SKM-1 (cell line): ENCODE results near the gene MEIS1.
"Not testable (repeated sequence)": the region's sequence is repeated elsewhere in the genome, so short reads cannot be mapped to it uniquely, and the experiment has no call there.

ENCODE experiments used
- DNase-seq: peaks from one replicate; lab custom pipeline; 2025; ENCODE audit not compliant: unreplicated experiment; lab: John Stamatoyannopoulos, UW

MEIS1 gene

GRCh38 chr2:66466433-66466832 is 31.5 kb downstream of the MEIS1 start:
- no peak for DNase-seq

DNA sequence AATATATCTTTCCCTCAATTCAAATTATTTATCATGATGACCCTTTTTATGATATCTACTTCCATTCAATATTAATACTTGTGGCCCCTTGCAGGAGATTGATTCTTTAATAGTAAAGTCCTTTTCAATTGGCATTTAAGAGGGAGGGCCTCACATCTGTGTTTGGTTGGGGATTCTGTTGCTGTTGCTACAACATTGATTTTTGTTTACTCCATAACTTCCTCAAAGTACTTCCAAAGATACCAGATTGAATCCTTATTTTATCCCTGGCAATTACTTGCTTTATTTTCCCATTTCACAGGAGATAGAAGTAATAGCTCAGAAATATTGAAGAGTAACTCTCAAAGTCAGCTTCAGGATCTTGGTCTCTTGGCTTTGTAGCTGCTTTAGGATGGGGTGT is 32.8 kb downstream of the MEIS1 start:
- DNase-seq, result no peak

GRCh38 chr2:66469214-66469902 is 34.4 kb downstream of the MEIS1 start:
- DNase-seq, result no peak

- DNase-seq, result no peak
Observed at GRCh38 chr2:66470199-66470598, 35.3 kb downstream of the MEIS1 start.

DNA sequence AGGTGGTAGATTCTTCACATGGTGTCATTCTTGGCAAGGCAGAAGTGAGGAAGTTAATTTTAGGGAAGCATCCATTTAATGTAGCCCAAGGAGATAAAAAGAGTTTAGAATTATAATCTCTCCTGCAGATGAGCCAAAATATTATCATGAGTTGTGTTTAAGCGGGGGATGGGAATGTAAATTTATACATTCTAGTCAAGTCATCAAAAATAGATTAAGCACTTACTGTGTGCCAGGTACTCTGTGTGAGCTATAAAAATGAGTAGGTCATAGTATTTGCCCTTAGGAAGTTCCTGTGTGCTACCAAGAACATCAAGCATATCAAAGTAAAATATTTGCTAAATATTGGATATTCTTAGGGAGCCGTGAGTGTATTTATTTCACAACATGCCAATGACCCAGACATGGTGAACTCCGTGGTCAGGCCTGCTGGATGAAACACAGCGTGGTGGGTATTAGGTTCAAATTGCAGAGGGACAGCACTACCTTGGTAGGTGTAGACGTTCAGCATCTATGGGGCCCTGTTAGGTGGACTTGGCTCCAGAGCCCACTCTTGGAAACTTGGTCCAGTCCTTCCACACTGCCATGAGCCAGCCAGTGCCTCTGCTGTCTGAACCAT is 37.4 kb downstream of the MEIS1 start:
- no peak for DNase-seq

GRCh38 chr2:66477135-66477842 is 42.4 kb downstream of the MEIS1 start:
- DNase-seq, result no peak

GRCh38 chr2:66478299-66478698 is 43.4 kb downstream of the MEIS1 start:
- DNase-seq, result no peak

DNA sequence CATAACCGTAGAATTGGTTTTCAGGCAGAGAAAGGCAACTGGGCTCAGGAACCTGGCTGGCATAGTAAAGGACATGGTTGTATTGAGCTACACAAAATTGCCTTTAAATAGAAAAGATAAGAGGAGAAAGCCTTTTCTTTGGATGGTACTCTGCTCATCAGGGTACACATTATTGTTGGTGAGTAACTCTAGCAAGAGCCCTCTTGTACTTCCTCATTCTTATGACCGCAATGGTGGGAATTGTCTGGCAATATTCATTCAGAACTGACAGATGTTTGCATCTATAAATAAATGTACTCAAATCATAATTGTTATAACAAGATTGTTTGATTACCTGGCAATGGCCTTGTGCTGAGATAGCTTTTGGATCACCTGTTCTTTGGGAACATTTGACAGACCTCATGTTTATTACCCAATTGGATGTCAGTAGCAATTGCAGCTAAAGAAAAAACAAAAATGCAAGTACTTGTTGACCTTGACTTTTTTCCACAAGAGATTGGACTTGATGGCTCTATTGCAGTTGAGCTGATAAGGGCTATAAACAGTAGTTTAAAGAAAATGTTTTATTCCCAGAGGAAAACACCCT is 43.9 kb downstream of the MEIS1 start:
- DNase-seq, result no peak

- no peak for DNase-seq
Observed at GRCh38 chr2:66481100-66481549, 46.2 kb downstream of the MEIS1 start.

- DNase-seq, result not testable (repeated sequence)
Observed at GRCh38 chr2:66485252-66485651, 50.3 kb downstream of the MEIS1 start.

- no peak for DNase-seq
Observed at GRCh38 chr2:66488946-66489345, 54.0 kb downstream of the MEIS1 start.

GRCh38 chr2:66489436-66489835 is 54.5 kb downstream of the MEIS1 start:
- no peak for DNase-seq

DNA sequence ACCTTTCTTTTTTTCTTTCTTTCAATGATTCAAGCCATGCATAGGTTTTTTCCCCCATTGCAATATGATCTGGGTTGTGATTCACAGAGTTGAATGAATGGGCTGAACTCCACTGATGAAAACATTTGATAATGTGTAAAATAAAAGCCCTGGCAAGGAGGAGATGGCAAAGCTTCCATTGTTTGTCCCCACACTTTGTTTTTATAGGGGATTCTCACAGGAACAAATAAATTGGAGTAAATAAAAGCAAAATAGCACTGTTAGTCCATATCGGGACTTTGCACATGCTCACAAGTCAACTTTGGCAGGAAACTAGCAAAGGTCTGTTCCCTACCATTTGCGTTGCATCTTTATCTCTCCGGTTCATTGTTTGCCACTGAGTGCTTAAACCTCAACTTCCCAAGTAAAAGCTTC is 55.7 kb downstream of the MEIS1 start:
- DNase-seq, result no peak

- DNase-seq, result peak; percentile 74
Observed at GRCh38 chr2:66494708-66495107, 59.8 kb downstream of the MEIS1 start.

DNA sequence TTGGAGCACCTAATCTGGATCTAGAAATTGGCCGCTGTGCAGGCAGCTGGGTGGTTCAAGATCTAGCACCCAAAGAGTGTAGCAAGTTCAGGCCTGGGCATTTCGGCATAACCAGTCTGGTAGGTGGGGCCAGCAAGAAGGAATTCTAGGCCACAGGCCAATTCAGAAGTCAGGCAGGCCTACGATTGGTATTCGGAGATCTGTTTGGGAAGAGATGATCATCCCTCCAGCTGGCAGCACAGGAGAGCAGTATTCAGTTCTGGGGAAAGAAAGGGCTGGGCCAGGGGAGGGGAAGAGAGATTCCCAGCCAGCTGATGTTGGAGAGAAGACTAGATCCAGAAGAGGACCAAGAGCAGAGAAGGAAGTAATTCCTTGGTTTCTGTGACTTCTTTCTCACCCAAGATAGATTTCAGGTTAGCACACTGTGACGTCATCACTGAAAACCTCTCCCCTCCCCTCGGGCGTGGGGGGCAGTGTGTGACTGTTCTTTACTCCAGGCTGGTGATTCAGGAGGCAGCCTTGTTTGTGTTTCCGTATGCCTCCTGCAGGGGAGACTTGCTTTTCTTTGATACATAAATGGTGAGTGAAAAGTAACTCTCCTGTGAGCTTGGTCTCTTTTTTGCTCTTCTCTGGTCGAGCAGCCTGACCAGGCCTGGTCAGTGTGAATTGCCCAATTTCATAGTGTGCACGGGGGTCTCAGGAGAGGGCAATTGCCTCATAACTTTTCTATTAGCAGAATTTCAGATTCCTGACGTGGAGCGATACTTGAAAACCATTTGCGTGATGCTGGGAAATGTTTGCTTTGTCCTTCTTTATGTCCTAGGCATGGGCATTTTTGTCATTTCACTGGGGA is 61.1 kb downstream of the MEIS1 start:
- DNase-seq, result no peak

GRCh38 chr2:66496670-66497420 is 61.9 kb downstream of the MEIS1 start:
- DNase-seq, result no peak

DNA sequence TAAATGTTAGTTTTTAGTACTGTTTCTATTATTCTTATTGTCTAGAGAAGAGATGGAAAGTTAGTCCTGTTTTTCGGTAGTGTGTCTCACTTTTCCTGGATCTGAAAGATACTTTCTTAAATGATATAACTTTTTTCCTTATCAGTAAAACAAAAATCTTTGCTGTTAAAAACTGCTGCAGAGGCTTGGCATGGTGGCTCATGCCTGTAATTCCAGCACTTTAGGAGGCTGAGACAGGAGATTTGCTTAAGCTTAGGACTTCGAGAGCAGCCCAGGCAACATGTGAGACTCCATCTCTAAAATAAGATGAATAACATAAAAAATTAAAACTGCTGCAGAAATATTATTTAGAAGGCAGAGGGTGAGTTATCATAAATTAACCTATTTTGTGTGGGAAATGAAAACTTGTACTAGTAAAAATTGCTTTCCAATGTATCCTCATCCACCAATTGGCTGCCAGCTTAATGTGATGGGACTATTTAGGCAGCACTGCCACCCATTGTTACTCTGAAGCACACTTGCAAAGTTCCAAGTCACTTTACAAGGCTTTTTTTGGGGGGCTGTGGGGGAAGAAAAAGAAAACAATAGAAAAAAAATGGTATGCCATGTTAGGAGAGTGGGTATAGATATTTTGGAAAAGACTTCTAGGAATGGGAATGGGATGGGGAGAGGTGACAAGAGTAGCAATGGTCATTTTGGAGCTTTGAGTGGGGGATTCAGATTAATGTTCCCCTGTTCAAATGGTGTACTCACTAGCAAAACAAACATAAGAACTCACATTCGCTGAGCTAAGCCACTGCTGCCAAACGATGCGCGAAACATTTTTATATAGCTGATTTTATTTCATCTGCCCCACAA is 62.7 kb downstream of the MEIS1 start:
- DNase-seq, result no peak

DNA sequence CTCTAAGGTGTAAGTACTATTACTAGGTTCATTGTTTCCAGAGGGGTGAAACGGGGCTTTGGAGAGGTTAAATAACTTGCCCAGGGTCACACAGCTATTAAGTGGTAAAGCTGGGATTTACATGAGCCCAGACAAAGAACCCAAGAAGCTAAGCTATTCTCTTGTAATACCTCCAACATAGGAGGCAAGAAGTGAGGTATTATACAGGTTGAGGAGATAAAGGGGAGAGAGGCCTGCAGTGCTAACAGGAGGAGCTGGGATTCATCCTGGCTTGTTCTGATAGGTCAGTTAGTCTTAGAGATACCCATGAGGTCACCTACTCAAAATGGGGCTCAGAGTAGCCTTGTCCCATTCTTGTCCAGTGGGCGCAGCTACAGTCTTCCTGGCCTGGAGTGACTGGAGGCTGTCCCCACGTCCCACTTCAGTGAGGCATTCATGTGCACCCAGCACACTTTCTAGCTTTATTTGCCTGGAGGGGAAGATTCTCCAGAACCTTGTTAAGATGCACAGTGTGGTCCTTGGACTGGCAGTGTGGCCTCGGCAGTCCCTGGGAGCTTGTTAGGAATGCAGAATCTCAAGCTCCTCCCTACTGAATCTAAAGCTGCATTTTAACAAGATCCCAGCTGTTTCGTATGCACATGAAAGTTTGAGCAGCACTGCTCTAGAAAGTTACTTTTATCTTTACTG is 63.5 kb downstream of the MEIS1 start:
- DNase-seq, result no peak

- no peak for DNase-seq
Observed at GRCh38 chr2:66501267-66501666, 66.3 kb downstream of the MEIS1 start.
